Measurements from ENCODE around the gene PRKAG2. TPM values are rescaled to one million over a fixed set of nuclear protein-coding genes. Genes with fewer than 3 reads are reported as not detected.

The PRKAG2 gene
- total and polyA plus RNA-seq, 2 experiments from 2014 or later: 9.1 to 14.9 TPM

GRCh38 chr7:151830121-151830830, 46.6 kb downstream of the PRKAG2 start:
- H3K9me2 ChIP-seq (ENCODE audit: insufficient read depth): no peaks in the 10 kb centered on the region
- Mint-ChIP-seq H3K4me1 (peaks cover 4% of the 10 kb centered on the region), H3K9me3 (no peaks in the 10 kb centered on the region), H3K4me3 (no peak overlapping the region), H3K27ac (no peak overlapping the region), H3K36me3 (ENCODE audit: low read depth) (no peaks in the 10 kb centered on the region), H3K27me3 (ENCODE audit: insufficient read depth, low read depth, poor library complexity) (peaks cover 16% of the 10 kb centered on the region)
- H3K4me1 ChIP-seq (ENCODE audit: insufficient read depth): no peaks in the 10 kb centered on the region
- H3F3A ChIP-seq (replicated peaks; ENCODE audit: low read depth): no peaks in the 10 kb centered on the region
- no peak overlapping the region for H3K27ac ChIP-seq (ENCODE audit: low read depth)
- no peaks in the 10 kb centered on the region for H4K20me1 ChIP-seq (replicated peaks; ENCODE audit: insufficient read depth)
- H3K4me3 ChIP-seq: no peak overlapping the region
- no peaks in the 10 kb centered on the region for H3K36me3 ChIP-seq (ENCODE audit: insufficient read depth)
- no peaks in the 10 kb centered on the region for H3K79me2 ChIP-seq (replicated peaks; ENCODE audit: insufficient read depth)
- TF ChIP-seq EZH2 (IDR thresholded peaks at IDR 0.05; ENCODE audit: low read depth, unreplicated experiment): no peak
- no peak for TF ChIP-seq ZNF462 (CRISPR knock-in tag; IDR thresholded peaks at IDR 0.05)
- no peak for TF ChIP-seq POLR2AphosphoS5 (IDR thresholded peaks at IDR 0.05; ENCODE audit: low read depth)
- TF ChIP-seq, protein P1, sequence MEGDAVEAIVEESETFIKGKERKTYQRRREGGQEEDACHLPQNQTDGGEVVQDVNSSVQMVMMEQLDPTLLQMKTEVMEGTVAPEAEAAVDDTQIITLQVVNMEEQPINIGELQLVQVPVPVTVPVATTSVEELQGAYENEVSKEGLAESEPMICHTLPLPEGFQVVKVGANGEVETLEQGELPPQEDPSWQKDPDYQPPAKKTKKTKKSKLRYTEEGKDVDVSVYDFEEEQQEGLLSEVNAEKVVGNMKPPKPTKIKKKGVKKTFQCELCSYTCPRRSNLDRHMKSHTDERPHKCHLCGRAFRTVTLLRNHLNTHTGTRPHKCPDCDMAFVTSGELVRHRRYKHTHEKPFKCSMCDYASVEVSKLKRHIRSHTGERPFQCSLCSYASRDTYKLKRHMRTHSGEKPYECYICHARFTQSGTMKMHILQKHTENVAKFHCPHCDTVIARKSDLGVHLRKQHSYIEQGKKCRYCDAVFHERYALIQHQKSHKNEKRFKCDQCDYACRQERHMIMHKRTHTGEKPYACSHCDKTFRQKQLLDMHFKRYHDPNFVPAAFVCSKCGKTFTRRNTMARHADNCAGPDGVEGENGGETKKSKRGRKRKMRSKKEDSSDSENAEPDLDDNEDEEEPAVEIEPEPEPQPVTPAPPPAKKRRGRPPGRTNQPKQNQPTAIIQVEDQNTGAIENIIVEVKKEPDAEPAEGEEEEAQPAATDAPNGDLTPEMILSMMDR (conservative IDR thresholded peaks at IDR 0.05; ENCODE audit: low read depth in 2 of 2): no peak
- TF ChIP-seq ZNF114 (CRISPR knock-in tag; IDR thresholded peaks at IDR 0.05): no peak
- no peak for TF ChIP-seq ZNF331 (CRISPR knock-in tag; IDR thresholded peaks at IDR 0.05; ENCODE audit: low read depth)
- TF ChIP-seq, protein P2, sequence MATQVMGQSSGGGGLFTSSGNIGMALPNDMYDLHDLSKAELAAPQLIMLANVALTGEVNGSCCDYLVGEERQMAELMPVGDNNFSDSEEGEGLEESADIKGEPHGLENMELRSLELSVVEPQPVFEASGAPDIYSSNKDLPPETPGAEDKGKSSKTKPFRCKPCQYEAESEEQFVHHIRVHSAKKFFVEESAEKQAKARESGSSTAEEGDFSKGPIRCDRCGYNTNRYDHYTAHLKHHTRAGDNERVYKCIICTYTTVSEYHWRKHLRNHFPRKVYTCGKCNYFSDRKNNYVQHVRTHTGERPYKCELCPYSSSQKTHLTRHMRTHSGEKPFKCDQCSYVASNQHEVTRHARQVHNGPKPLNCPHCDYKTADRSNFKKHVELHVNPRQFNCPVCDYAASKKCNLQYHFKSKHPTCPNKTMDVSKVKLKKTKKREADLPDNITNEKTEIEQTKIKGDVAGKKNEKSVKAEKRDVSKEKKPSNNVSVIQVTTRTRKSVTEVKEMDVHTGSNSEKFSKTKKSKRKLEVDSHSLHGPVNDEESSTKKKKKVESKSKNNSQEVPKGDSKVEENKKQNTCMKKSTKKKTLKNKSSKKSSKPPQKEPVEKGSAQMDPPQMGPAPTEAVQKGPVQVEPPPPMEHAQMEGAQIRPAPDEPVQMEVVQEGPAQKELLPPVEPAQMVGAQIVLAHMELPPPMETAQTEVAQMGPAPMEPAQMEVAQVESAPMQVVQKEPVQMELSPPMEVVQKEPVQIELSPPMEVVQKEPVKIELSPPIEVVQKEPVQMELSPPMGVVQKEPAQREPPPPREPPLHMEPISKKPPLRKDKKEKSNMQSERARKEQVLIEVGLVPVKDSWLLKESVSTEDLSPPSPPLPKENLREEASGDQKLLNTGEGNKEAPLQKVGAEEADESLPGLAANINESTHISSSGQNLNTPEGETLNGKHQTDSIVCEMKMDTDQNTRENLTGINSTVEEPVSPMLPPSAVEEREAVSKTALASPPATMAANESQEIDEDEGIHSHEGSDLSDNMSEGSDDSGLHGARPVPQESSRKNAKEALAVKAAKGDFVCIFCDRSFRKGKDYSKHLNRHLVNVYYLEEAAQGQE (IDR thresholded peaks at IDR 0.05; ENCODE audit: unreplicated experiment): no peak
- TF ChIP-seq EZH2phosphoT487 (IDR thresholded peaks at IDR 0.05; ENCODE audit: unreplicated experiment): no peak
- TF ChIP-seq CREB1 (CRISPR knock-in tag; IDR thresholded peaks at IDR 0.05; ENCODE audit: low read depth): no peak
- no peak for TF ChIP-seq ETS1 (IDR thresholded peaks at IDR 0.05)
- TF ChIP-seq STAT1 (IDR thresholded peaks at IDR 0.05; ENCODE audit: unreplicated experiment): no peak
- no peak for TF ChIP-seq NANOG (IDR thresholded peaks at IDR 0.05; ENCODE audit: borderline replicate concordance)
- TF ChIP-seq JUNB (IDR thresholded peaks at IDR 0.05; ENCODE audit: unreplicated experiment): no peak
- H3K4me2 ChIP-seq: no peak overlapping the region
- peak; percentile 54 for ATAC-seq
- H3K27me3 ChIP-seq (ENCODE audit: insufficient read depth): no peaks in the 10 kb centered on the region
- H2AFZ ChIP-seq: no peak overlapping the region
- DNase-seq (ENCODE audit: low spot score): no peak
